Measurements from ENCODE around the gene PADI3. TPM values are rescaled to one million over a fixed set of nuclear protein-coding genes. Genes with fewer than 3 reads are reported as not detected.

The PADI3 gene
- total and polyA plus RNA-seq, 2 donors (not counting 3 experiments of a cell fraction or from before 2014, with no cell fraction given) = not detected

DNA sequence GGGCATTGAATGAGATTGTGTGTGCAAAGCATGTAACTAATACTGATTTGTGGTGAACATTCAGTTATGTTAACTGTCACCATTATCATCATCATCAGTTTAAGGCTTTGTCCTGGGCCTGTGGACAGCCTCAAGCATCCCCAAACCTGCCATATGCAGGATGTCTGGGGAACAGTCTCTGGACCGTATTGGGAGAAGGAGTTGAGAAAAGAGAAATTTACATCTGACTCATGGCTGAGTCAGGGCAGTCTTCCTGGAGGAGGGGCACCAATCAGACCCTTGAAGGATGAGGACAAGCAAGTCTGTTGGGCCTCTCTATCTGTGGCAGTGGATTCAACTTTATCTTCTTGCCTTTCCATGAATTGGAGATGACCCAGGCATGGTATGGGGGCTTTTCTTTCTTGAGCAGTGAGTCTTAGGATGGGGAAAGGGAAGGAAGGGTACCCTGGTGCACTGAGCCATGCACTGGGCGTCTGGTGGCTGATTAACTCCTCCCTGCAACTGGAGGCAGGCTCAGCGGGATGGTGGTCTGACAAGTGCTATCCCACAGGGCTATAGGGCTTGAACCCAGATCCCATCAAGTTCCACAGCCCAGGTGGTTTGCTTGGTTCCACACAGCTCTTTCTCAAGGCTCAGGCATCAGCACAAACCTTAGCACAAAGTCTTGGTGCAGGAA lies 2.9 kb downstream of the PADI3 start:
- no peak overlapping the region for H3K4me3 ChIP-seq (replicated peaks in 1 of 3; ENCODE audit: insufficient read depth in 1 of 3, low read depth in 1 of 3, low read length in 3 of 3)
- H4K20me1 ChIP-seq (replicated peaks; ENCODE audit: control insufficient read depth, extremely low read depth, insufficient read depth, low read length) = no peaks in the 10 kb centered on the region
- peaks cover 15% of the 10 kb centered on the region for H3K4me1 ChIP-seq (ENCODE audit: control insufficient read depth, extremely low read depth, insufficient read depth, low read length)
- peak overlapping the region; percentile 12 for H3K27ac ChIP-seq (ENCODE audit: insufficient read depth, low read depth, low read length)
- no TSS peak for BruUV-seq (replicated peaks)
- H2AFZ ChIP-seq (ENCODE audit: low read depth, low read length) = no peak overlapping the region
- H3K27me3 ChIP-seq (ENCODE audit: control insufficient read depth in 2 of 2, insufficient read depth in 2 of 2, low read length in 2 of 2) = no peaks in the 10 kb centered on the region
- CTCF ChIA-PET = no interaction called here
- no peaks in the 10 kb centered on the region for H3K36me3 ChIP-seq (ENCODE audit: control insufficient read depth in 2 of 2, extremely low read depth in 1 of 2, insufficient read depth in 2 of 2, low read length in 2 of 2)
- no peaks in the 10 kb centered on the region for H3K79me2 ChIP-seq (ENCODE audit: control insufficient read depth, insufficient read depth, low read length)
- TF ChIP-seq POLR2AphosphoS5 (IDR thresholded peaks at IDR 0.05; ENCODE audit: insufficient read depth, low read depth, low read length) = no peak
- peak; percentile 83 for TF ChIP-seq FOS (IDR thresholded peaks at IDR 0.05; ENCODE audit: borderline replicate concordance, insufficient read depth, low read length)
- no peak overlapping the region for H3K4me2 ChIP-seq (ENCODE audit: insufficient read depth, low read length)
- FAIRE-seq = peak; percentile 38
- H3K9ac ChIP-seq (replicated peaks; ENCODE audit: extremely low read depth, insufficient read depth, low read length) = no peak overlapping the region
- H3K9me1 ChIP-seq (replicated peaks; ENCODE audit: control insufficient read depth, extremely low read depth, insufficient read depth, low read length) = no peaks in the 10 kb centered on the region
- DNase-seq (ENCODE audit: low read depth, low spot score) = peak; percentile 43
- POLR2A ChIA-PET = no interaction called here
- intact Hi-C loops (cut with micrococcal nuclease) (loop anchor here (2.0 kb wide), 1 partner anchor 23 kb away; no protein-coding TSS in a partner anchor), dilution Hi-C loops (cut with MboI; ENCODE audit: extremely low pct_ligation_motif_present, low sequenced_read_pairs) (no loop called here)
- no peaks in the 10 kb centered on the region for H3K9me3 ChIP-seq (replicated peaks; ENCODE audit: control insufficient read depth, insufficient read depth, low read length)

DNA sequence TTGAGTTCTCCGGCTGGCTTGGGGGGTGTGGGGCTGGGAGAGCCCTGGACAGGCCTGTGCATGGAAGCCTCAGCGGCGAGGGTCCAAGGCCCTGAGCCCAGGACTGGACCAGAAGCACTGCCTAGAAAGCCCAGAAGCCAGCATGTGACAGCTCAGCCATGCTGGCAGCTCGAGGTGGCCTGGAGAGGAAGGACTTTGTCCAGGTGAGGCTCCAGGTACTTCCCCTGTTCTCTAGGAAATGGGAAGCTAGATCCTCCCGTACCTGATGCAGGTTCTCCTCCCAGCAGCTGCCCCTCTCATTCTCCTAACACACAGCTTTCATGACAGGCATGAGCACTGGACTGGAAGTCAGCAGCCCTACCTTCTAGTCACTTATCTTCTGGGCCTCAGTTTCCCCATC lies 6.4 kb downstream of the PADI3 start:
- no peak overlapping the region for H3K27ac ChIP-seq (ENCODE audit: insufficient read depth, low read depth, low read length)
- peaks cover 0 to 3% of the 10 kb centered on the region in 2 experiments for H3K27me3 ChIP-seq (ENCODE audit: control insufficient read depth in 2 of 2, insufficient read depth in 2 of 2, low read length in 2 of 2)
- no peak overlapping the region for H3K4me3 ChIP-seq (replicated peaks in 1 of 3; ENCODE audit: insufficient read depth in 1 of 3, low read depth in 1 of 3, low read length in 3 of 3)
- dilution Hi-C loops (cut with MboI; ENCODE audit: extremely low pct_ligation_motif_present, low sequenced_read_pairs) = no loop called here
- intact Hi-C loops (cut with micrococcal nuclease) = no loop called here
- no peaks in the 10 kb centered on the region for H4K20me1 ChIP-seq (replicated peaks; ENCODE audit: control insufficient read depth, extremely low read depth, insufficient read depth, low read length)
- no peak for DNase-seq (ENCODE audit: low read depth, low spot score)
- POLR2A ChIA-PET = no interaction called here
- CTCF ChIA-PET = no interaction called here
- no peak overlapping the region for H3K9ac ChIP-seq (replicated peaks; ENCODE audit: extremely low read depth, insufficient read depth, low read length)
- H2AFZ ChIP-seq (ENCODE audit: low read depth, low read length) = no peak overlapping the region
- H3K4me2 ChIP-seq (ENCODE audit: insufficient read depth, low read length) = no peak overlapping the region
- H3K36me3 ChIP-seq (ENCODE audit: control insufficient read depth in 2 of 2, extremely low read depth in 1 of 2, insufficient read depth in 2 of 2, low read length in 2 of 2) = no peaks in the 10 kb centered on the region
- H3K9me1 ChIP-seq (replicated peaks; ENCODE audit: control insufficient read depth, extremely low read depth, insufficient read depth, low read length) = no peaks in the 10 kb centered on the region
- BruUV-seq (replicated peaks) = no TSS peak
- peaks cover 15% of the 10 kb centered on the region for H3K4me1 ChIP-seq (ENCODE audit: control insufficient read depth, extremely low read depth, insufficient read depth, low read length)
- H3K79me2 ChIP-seq (ENCODE audit: control insufficient read depth, insufficient read depth, low read length) = no peaks in the 10 kb centered on the region
- TF ChIP-seq MYC (IDR thresholded peaks at IDR 0.05; ENCODE audit: low read depth, low read length) = no peak
- no peak for TF ChIP-seq POLR2AphosphoS5 (IDR thresholded peaks at IDR 0.05; ENCODE audit: insufficient read depth, low read depth, low read length)
- no peak for TF ChIP-seq CTCF (IDR thresholded peaks at IDR 0.05; ENCODE audit: extremely low read depth in 1 of 2, insufficient read depth in 1 of 2, low read depth in 1 of 2, low read length in 2 of 2)
- TF ChIP-seq MAX (IDR thresholded peaks at IDR 0.05; ENCODE audit: insufficient read depth, insufficient read length) = no peak
- TF ChIP-seq EZH2 (IDR thresholded peaks at IDR 0.05; ENCODE audit: borderline replicate concordance, low read depth, low read length, severe bottlenecking) = no peak
- no peak for TF ChIP-seq POLR2A (IDR thresholded peaks at IDR 0.05; ENCODE audit: low read depth, low read length)
- no peak for TF ChIP-seq GATA2 (IDR thresholded peaks at IDR 0.05; ENCODE audit: insufficient read depth, insufficient read length, low read depth, low read length)
- no peak for TF ChIP-seq JUN (IDR thresholded peaks at IDR 0.05; ENCODE audit: borderline replicate concordance, insufficient read depth, insufficient read length, low read depth)
- no peak for TF ChIP-seq FOS (IDR thresholded peaks at IDR 0.05; ENCODE audit: borderline replicate concordance, insufficient read depth, low read length)
- H3K9me3 ChIP-seq (replicated peaks; ENCODE audit: control insufficient read depth, insufficient read depth, low read length) = no peaks in the 10 kb centered on the region
- no peak for FAIRE-seq

Measured in endothelial cell of umbilical vein (primary cell).